Activated CD8-positive, alpha-beta memory T cell treated with anti-CD3 and anti-CD28 coated beads, Interleukin-2, amount 50 U/mL, for 1 hour (primary cell): ENCODE measurements around the gene KRTAP27-1.

ENCODE experiments used
- DNase-seq: peaks from one replicate; pipeline ENCODE4 v3.0.0-alpha.2; 2020; ENCODE audit errors: extremely low read depth

Gene KRTAP27-1, protein sequence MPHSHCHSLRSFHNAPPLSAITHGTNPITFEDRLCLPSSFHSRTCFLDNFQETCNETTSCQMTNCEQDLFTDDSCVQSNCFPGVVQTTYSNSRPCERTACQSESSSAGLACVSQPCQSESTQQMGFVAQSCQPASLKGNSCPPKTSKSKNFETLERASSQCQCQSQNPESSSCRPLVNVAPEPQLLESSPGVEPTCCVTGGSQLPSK

DNA sequence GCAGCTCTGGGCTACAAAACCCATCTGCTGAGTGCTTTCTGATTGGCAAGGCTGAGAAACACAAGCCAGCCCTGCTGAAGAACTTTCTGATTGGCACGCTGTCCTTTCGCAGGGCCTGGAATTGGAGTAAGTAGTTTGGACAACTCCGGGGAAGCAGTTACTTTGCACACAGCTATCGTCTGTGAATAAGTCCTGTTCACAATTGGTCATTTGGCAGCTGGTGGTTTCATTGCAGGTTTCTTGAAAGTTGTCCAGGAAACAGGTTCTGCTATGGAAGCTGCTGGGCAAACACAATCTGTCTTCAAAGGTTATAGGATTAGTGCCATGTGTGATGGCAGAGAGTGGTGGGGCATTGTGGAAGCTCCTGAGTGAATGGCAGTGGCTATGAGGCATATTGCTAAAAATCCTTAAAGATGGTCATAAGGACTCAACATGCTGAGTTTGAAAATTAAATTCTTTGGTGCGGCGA lies at the start of gene KRTAP27-1:
Gene KRTAP27-1, minus strand, starts transcription at position 419 of the 469 bp plus-strand sequence. Its CDS starts 26 bp downstream, at position 393.
- no peak for DNase-seq

DNA sequence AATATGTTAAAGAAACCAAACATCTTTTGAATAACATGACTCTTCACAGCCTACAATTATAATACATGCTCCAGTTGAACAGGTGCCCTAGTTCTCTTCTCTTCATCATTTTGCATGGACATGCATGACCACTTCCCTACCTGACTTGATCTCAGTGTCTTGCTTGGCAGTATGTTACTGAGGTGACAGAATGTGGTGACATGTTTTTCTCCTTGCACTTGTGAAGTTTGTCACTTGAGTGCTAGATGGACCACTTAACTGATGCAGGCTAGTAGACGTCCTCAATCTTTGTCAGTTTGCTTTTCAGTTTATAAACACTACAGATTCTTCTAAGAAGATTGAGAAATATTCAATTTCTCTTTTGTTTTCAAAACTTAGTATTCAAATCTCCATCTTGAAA lies 44.7 kb upstream of the KRTAP27-1 start:
- DNase-seq = no peak

DNA sequence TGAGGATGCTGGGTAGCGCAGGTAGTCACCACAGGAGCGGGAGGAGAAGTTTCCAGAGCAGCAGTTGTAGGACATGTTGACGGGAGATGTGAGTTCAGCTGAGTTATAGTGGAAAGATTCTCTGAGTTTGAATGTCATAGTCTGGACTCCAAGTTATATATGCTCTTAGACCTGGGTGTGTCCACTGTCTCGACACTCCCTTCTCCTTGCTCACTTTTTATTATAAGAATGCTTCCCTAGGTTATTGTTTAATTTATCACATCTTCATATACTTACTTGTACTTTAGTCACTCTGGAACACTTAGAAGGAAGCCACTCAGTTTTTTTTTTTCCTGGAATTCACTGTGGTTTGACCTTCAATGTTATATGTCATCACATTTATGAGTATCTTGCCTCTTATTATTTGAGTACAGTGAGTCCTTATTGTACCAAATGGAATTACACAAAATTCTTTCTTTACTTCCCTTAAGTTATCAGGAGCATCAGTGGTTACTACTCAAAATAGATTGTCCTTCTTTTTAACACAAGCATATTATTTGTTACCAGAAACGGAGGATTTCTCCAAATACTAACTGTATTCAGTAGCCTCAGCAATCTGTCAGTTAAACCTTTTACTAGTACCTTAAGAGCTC lies 34.8 kb upstream of the KRTAP27-1 start, which contains the start of gene KRTAP13-2:
Gene KRTAP13-2, minus strand, starts transcription at position 133 of the 632 bp plus-strand sequence. Its CDS starts 58 bp downstream, at position 75.
- DNase-seq = no peak

DNA sequence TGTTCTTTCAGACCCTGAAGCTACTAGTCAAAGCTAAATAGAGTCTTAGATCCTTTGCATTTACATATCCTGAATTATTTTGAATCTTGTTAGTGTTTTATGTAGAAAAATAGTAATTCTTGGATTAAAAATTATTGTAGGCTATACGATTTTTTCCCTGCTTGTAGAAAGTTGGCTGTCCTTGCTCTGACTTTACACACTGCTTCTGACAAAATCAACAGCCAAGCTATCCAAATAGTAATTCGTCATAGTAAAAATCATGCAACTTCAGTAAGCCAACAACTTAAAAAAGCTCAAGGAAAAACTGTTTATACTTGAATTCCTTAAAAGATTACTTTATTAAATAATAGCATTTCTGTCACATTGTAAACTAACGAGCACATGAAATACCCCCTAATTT lies 18.4 kb upstream of the KRTAP27-1 start:
- no peak for DNase-seq

DNA sequence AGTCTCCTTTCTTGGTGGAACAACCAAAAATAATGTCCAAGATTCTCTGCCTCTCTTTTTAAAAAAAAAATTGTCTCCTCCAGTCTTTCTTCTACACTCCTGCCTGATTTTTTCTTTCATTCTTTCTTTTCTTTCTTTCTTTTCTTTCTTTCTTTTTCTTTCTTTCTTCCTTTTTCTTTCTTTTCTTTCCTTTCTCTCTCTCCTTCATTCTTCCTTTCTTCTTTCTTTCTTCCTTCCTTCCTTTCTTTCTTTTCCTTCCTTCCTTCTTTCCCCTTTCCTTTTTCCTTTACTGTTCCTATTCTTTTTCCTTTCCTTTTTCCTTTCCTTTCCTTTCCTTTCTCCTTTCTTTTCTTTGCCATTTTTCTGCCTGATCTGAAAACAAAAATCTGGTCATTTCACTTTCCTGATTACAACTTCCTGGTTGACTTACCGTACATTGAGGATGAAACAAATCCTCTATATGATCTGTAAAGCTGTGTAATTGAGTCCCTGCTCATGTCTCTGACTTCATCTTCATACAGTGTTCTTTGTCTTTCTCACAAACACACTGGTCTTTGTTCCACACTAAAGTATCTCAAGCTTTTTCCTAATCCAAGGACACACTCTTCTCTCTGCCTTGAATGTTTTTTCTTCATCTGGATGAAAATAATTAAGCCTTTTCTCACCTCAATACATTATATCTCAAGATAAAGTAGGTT lies 17.0 kb upstream of the KRTAP27-1 start:
- no peak for DNase-seq

DNA sequence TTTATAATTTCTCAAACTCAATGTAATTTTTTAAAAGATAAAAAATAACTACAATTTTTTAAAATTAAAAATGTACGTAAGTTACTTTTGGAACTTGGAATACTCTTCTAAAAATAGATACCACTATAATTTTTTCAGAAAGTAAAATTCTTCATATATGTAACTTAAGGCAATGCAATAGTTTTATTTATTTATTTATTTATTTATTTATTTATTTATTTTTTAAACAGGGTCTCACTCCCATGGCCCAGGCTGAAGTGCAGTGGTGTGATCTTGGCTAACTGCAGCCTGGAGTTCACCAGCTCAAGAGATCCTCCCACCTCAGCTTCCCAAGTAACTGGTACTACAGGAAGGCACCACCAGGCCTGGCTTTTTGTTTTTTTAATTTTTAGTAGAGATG lies 14.0 kb upstream of the KRTAP27-1 start:
- no peak for DNase-seq

DNA sequence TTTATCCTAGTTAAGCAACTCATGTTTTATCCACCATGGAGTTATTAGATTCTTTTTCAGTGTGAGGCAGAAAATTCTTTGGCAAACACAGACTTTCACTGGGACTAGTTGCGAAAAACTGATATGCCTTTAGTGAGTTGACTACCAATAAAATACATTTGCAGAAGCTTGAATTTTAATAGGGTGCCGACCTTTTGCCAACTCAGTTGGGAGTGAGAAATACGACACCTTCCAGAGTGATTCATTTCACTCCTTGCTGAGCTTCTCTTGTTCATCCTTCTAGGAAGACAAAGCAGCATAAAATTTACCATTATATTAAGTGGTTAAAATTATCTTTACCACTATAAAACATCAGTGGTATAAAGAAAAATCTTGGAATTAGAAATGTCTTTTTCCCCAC lies 12.1 kb upstream of the KRTAP27-1 start:
- DNase-seq = no peak

DNA sequence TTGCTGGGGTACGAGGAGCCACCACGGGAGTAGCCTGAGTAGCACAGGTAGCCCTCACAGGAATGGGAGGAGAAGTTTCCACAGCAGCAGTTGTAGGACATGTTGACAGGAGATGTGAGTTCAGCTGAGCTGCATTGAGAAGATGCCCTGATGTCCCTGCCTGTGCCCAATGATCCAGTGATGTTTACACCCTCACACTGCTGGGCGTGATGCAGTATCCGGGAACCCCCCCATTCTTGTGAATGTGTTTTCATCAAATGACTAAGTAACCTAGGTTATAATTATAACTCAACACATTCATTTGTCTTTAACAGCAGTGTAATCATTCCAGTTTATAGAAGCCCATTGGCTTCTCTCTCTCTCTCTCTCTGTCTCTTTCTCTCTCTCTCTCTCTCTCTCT lies 11.0 kb upstream of the KRTAP27-1 start, which contains the start of gene KRTAP23-1:
Gene KRTAP23-1, minus strand, starts transcription at position 101 of the 400 bp plus-strand sequence. Its CDS starts 0 bp downstream, at position 101.
- DNase-seq = no peak

DNA sequence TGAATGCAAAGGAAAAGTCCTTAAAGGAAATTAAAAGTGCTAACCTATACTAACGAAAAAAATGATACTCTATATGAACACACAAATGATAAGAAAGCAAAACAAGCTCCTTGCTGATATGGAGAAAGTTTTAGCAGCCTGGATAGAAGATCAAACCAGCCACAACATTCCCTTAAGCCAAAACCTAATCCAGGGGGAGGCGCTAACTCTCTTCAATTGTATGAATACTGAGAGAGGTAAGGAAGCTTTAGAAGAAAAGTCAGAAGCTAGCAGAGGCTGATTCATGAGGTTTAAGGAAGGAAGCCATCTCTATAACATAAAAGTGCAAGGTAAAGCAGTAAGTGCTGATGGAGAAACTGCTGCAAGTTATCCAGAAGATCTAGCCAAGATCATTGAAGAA lies 7.5 kb upstream of the KRTAP27-1 start:
- no peak for DNase-seq

DNA sequence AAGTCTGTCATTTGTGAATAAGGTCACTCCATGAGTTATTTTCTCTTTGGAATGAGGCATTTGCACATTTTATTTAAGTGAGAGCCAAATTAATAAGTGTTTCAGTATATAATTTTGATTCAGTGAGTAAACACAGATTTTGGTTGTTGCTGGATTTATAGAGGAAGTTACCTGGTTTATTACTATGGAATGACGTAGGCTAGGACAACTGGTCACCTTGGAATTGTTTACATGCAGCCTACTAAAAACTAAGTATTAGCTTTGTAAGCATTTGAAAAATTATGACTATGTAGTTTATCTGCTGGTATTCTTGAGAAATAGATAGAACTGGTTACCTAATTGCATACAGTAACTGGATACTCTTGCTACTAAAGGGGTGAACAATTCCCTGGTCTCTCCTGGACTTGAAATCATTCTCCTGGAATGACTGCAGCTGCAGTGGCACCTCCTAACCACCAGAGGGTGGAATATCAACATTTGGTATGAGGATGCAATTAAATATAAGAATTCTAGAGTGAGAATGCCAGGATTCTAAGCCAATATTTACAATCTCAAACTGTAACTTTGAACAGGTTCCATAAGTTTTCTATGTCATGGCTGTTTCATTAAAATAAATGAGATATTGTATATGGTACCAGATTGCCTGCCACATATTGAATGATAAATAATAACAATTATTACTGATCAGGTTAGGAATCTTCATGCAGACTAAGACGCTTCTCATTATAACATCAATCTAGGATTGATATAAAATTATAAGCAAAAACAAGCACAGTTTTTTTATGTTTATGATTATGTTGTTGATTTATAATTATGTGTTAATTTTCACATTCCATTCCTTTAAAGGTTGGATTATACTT lies 3.5 kb upstream of the KRTAP27-1 start:
- no peak for DNase-seq

DNA sequence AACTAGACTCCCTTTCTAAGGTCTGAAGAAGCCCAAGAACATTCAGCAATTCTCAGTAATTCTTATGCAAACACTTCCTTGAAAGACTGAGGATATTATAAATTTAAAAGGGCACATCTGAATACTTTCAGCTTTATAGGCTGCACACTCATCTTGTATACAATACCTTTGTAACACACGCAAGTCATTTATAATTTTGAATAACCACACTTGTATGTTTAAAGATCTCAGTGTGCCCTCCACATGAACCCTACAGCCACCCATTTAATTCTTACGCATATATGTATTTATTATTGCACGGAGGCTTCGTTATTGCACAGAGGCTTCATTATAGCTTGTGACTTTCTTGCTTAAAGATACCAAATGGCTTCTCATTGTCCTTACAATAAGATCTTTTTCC lies 1.2 kb upstream of the KRTAP27-1 start:
- DNase-seq = no peak

DNA sequence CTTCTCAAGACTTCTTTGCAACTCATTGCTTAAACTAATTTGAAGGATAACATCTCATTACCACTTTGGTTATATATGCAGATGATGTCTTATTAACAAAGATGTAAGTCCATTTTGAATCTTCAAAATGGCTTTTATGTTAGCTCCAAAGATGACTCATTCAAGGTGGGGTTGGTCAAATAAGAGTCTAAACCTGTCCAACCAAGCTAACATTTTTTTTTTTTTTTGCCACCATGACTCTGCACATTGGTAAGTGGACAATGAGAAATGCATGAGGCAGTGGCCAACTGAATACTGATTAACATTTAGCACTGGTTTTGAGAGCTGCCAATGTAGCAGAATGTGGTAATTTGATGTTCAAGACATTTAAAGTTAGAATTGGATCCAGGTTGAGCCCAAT lies 278 bp upstream of the KRTAP27-1 start:
- no peak for DNase-seq

DNA sequence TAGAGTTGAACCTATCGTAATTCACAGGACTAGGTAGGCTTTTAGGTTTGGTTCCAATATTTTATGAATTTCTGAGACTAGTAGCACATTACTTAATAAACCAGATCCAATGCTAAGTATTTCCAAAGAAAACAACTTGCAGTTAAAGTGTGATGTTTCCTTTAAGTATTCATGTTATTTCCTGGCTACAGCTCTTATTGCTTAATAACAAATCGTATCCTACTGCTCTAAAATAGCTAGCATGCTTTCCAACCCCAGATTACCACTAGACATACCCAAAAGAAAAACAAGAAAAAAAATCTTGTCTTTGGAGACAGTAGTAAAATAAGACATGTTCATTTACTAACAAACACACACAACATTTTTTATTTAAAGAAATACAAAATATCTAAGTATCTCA lies 898 bp downstream of the KRTAP27-1 start:
- no peak for DNase-seq

DNA sequence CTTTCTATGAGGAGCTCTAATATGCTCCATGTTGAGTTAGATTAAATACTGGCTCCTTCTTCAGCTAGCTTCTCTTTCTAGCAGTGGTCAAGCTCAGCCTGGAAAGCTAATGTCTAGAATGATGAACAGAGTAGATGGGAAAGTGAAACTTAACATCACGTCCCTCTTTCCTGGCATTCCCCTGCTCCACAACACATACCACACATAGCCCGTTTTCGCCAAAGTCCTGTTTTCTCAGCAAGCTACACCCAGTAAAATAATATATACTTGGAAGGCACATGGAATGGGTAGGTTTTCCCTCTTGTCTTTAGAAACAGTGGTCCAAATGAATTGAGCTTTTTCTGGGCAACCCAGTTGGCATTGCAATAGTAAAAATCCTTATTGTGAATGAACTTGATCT lies 3.8 kb downstream of the KRTAP27-1 start:
- no peak for DNase-seq

DNA sequence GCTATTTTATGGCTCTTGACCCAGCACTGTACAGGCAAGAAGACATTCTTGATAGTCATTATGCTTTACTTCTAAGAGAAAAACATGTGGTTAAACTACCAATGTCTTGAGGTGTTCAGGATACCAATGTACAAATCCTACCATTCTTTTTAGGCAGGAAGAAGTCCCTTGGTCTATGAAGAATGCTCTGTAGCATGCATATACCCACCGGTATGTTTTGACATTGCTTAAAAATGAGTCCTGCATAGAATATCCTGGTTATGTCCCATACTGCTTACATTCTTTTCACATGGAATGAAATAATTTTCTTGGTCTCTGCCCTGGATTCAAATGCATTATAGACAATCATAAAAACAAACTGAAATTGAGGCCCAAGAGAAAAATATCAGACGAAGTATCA lies 4.8 kb downstream of the KRTAP27-1 start:
- no peak for DNase-seq

DNA sequence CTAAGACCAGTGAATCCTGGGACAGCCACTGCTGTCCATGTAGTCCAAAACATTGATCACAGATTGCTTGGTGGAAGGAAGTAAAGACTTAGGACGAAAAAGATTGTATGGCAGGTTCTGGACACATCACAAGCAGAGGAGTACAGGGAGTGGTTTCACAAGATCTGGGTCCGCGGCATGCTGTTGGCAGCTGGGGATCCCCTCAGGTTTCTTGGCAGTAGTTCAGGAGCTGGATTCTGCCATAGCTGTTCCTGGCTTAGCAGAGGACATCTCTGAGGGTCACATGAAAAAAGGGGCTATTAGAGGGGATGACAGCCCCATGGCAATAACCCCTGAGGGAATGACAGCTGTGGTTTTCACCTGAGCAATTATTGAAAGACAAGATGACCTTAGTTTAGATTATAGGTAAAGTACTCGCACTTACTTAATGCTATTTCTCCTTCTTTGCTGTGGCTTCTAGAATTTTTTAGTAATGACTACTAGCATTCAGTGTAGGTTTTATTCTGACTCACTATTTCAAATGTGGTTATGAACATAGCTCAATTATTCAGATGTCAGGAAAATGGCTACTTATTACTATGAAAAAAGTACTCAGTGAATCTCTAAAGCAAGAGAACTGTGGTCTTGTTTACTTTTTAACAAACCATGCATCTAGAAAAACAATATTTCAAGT lies 8.2 kb downstream of the KRTAP27-1 start:
- no peak for DNase-seq

DNA sequence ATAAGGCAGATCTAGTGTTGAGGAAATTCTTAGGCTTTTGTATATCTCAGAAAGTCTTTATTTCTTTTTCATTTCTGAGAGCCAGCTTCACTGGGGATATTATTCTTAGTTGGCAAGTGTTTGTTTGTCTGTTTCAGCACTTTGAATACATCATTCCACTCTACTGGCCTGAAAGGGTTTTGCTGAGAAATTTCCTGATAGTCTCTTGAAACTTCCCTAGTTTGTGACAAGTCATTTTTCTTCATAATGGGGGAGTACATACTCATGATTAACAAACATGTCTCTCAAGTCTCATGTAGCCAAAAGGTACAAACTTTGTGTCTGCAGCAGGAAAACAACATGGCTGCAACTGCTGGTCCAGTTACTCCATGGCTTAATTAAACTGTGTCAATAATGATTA lies 11.1 kb downstream of the KRTAP27-1 start:
- DNase-seq = no peak

DNA sequence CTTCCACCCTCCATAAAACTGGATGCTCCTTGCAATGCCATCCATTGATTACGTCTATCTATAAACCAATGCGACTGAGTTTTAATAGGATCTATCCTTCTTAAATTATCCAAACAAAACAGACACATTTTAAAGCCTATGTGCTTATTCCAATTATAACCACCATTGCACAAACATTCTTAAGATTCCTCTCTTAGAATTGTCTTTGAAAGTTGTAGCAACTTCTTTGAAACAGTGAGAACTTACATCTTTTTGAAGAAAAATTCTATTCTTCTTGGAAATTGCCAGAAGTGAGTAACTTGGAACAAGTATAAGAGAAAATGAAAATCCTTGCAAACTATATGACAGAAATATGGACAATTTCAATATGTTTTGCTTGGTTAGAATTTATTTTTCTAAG lies 17.3 kb downstream of the KRTAP27-1 start, which contains the start of gene KRTAP26-1:
Gene KRTAP26-1, minus strand, starts transcription at position 101 of the 400 bp plus-strand sequence. CDS start 280 bp downstream, outside the sequence.
- no peak for DNase-seq

DNA sequence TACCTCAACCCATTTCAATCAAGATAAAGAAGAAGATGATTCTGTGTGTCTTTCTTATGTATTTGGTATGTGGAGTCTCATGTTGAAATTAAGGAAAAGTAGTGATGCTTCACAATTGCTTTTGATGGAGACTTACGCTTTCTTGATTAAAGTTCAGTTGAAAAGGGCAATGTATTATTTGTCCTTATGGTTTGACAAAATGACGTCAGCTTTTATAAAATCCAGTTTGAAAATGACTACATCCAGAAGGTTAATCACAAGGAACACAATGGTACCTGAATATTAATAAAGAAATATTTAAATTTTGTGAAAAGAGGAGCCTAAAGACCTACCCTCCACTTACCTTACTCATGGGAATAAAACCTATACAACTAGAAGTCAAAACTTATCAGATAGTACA lies 21.8 kb downstream of the KRTAP27-1 start:
- DNase-seq = no peak

DNA sequence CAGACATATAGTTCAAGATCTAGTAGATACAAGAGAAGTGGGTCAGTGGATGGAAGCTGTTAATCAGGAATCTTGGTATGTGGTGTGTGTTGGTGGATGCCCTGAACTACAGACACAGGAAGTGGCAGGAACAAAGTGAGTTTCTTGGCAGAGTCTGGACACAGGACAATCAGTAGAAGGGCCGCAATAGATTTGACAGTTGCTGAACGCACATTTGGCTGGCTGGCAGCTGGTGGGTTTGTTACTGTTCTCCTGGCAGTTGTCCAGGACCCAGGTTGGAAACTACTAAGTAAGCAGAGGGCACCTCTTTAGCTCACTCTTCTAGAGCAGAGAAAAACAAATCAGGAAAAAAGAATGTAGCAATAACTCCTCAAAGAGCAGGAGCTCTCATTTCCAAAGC lies 30.6 kb downstream of the KRTAP27-1 start:
- DNase-seq = no peak

DNA sequence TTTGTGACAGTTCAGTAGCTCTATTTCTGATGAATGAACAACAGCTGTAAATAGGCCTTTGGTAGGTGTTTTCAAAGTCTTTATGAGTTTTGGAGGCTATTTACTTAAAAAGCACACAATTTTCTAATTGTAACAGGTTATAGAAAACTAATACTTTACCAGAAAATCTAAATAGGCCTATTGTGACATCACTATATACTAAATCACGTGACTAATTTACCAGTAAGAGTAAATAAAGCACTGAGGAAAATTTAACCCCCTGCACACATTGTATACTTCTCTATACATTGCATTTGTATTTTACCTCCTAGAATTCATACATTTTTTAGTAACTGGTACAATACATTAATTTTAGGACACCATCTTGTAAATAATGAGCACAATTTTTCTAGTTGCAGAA lies 32.4 kb downstream of the KRTAP27-1 start:
- no peak for DNase-seq
